K562 (cell line): ENCODE data around the gene DYNC2H1.

Experiments used
- BRCA1 ChIP-seq, 2 experiments: fragments of 450-650 bp in 1 of 2; sonication (generic) in 1 of 2; formaldehyde crosslinking in 1 of 2; IDR thresholded peaks; 2 replicates each; pipeline versions ENCODE4 v1.5.0 to v1.6.1; 2017 to 2020; ENCODE audit warnings: mild to moderate bottlenecking in 1 of 2, missing genetic modification reagents in 1 of 2
- BRD4 ChIP-seq: fragments of 200-600 bp; sonication (generic); IDR thresholded peaks from 2 replicates; pipeline ENCODE4 v1.6.1; 2017; ENCODE audit warnings: inconsistent platforms
- CREB1 ChIP-seq, 2 experiments: sonication (generic) in 1 of 2; formaldehyde crosslinking in 1 of 2; IDR thresholded peaks; 2 replicates each; pipeline versions ENCODE4 v1.6.1 to v1.8.0; 2012 to 2022; ENCODE audit warnings: inconsistent platforms in 1 of 2, mild to moderate bottlenecking in 1 of 2, missing genetic modification reagents in 1 of 2, moderate library complexity in 1 of 2
- GATAD2B ChIP-seq: fragments of 450-650 bp; IDR thresholded peaks from 2 replicates; pipeline ENCODE4 v1.6.1; 2017; ENCODE audit warnings: mild to moderate bottlenecking, borderline replicate concordance
- ZEB2 ChIP-seq: fragments of 450-650 bp; IDR thresholded peaks from 2 replicates; pipeline ENCODE4 v1.6.1; 2016
- ZNF778 ChIP-seq: fragments of 450-650 bp; formaldehyde crosslinking; IDR thresholded peaks from 2 replicates; pipeline ENCODE4 v1.4.0; 2020; ENCODE audit warnings: mild to moderate bottlenecking, moderate library complexity

- TF ChIP-seq ZNF778 (CRISPR knock-in tag) (no peak), BRCA1 (IDR thresholded peaks at IDR 0.05) (no peak), BRCA1 (CRISPR knock-in tag; IDR thresholded peaks at IDR 0.05) (no peak), CREB1 (IDR thresholded peaks at IDR 0.05) (no peak), CREB1 (CRISPR knock-in tag; IDR thresholded peaks at IDR 0.05) (no peak), ZEB2 (no peak), BRD4 (no peak), GATAD2B (no peak)
Observed at GRCh38 chr11:103079833-103080232, 29.4 kb upstream of the DYNC2H1 start.
